Esophagus (tissue), 2 donors: ENCODE measurements around the gene DDX10. TPM values are rescaled to one million over a fixed set of nuclear protein-coding genes. Genes with fewer than 3 reads are reported as not detected.

Experiments used
- H3K27ac ChIP-seq, 2 donors: one replicate each; pipeline ENCODE4 v1.5.1; 2013; ENCODE audit warnings: low read depth in 2 of 2, mild to moderate bottlenecking in 2 of 2, inconsistent platforms in 1 of 2, low read length in 1 of 2, moderate library complexity in 1 of 2
- H3K27me3 ChIP-seq, 2 donors: one replicate each; pipeline ENCODE4 v1.6.1; 2013; ENCODE audit warnings: low read length in 2 of 2, control low read depth in 1 of 2, mild to moderate bottlenecking in 1 of 2; ENCODE audit not compliant: insufficient read depth in 2 of 2, control insufficient read depth in 1 of 2
- H3K36me3 ChIP-seq, 2 donors: one replicate each; pipeline ENCODE4 v1.6.1; 2013; ENCODE audit warnings: low read length in 1 of 2; ENCODE audit not compliant: control insufficient read depth in 2 of 2, insufficient read depth in 2 of 2
- H3K4me1 ChIP-seq, 2 donors: one replicate each; pipeline ENCODE4 v1.6.1; 2013; ENCODE audit warnings: low read length in 1 of 2; ENCODE audit not compliant: control insufficient read depth in 2 of 2, insufficient read depth in 2 of 2
- H3K4me3 ChIP-seq, 2 donors: one replicate each; pipeline ENCODE4 v1.5.1; 2013; ENCODE audit warnings: low read length in 2 of 2, mild to moderate bottlenecking in 2 of 2, low read depth in 1 of 2, moderate library complexity in 1 of 2
- H3K9me3 ChIP-seq, 2 donors: one replicate each; pipeline ENCODE4 v1.6.1; 2013; ENCODE audit warnings: mild to moderate bottlenecking in 2 of 2, low read depth in 1 of 2, low read length in 1 of 2, moderate library complexity in 1 of 2; ENCODE audit not compliant: control insufficient read depth in 2 of 2, insufficient read depth in 1 of 2
- WGBS, 2 donors: extraction: QIAGEN DNeasy Blood & Tissue Kit; methylation state at CpG; one replicate each; pipeline ENCODE4 v1.1.7; 2013; 5-methylcytosine and 5-hydroxymethylcytosine counted together
- polyA plus RNA-seq, 2 donors: library from polyadenylated mRNA; stranded (reverse); fragments of 200-250 nt; gene quantifications; one replicate each; pipeline ENCODE4 v1.2.3, GENCODE V29; 2013
- donor health status: healthy with polysubstance abuse.
- donor health status: Bipolar disorder and iron deficiency.

Gene DDX10
- polyA plus RNA-seq, 2 donors = 11.8 to 12.9 TPM

GRCh38 chr11:108796551-108796950 lies 131.7 kb downstream of the DDX10 start:
- WGBS, 2 donors = 85 to 88% methylated on average over 4 of the region's 4 CpGs

GRCh38 chr11:108797578-108798100 lies 132.8 kb downstream of the DDX10 start:
- WGBS, 2 donors = 87 to 89% methylated on average over 4 of the region's 4 CpGs
- no peak overlapping the region for H3K4me3 ChIP-seq
- H3K27me3 ChIP-seq = no peaks in the 10 kb centered on the region
- H3K36me3 ChIP-seq = no peaks in the 10 kb centered on the region
- no peaks in the 10 kb centered on the region for H3K4me1 ChIP-seq
- H3K9me3 ChIP-seq = no peaks in the 10 kb centered on the region
- no peak overlapping the region for H3K27ac ChIP-seq

More at GRCh38 chr11:108796551-108796950, 131.7 kb downstream of the DDX10 start:
- Histone ChIP-seq H3K9me3 (no peaks in the 10 kb centered on the region), H3K27ac (no peak overlapping the region), H3K4me1 (no peaks in the 10 kb centered on the region), H3K4me3 (no peak overlapping the region), H3K36me3 (no peaks in the 10 kb centered on the region), H3K27me3 (no peaks in the 10 kb centered on the region)

GRCh38 chr11:108802492-108802891 lies 137.6 kb downstream of the DDX10 start:
- H3K27me3 ChIP-seq = no peaks in the 10 kb centered on the region
- no peaks in the 10 kb centered on the region for H3K4me1 ChIP-seq
- no peaks in the 10 kb centered on the region for H3K9me3 ChIP-seq
- WGBS, 2 donors = 87 to 95% methylated on average over 1 of the region's 1 CpG
- no peak overlapping the region for H3K4me3 ChIP-seq
- no peak overlapping the region for H3K27ac ChIP-seq
- H3K36me3 ChIP-seq = no peaks in the 10 kb centered on the region

- H3K4me1 ChIP-seq = no peaks in the 10 kb centered on the region
- no peak overlapping the region for H3K27ac ChIP-seq
- 75 to 83% methylated on average over 1 of the region's 1 CpG for WGBS, 2 donors
- H3K9me3 ChIP-seq = no peaks in the 10 kb centered on the region
- no peak overlapping the region for H3K4me3 ChIP-seq
- H3K27me3 ChIP-seq = no peaks in the 10 kb centered on the region
- H3K36me3 ChIP-seq = no peaks in the 10 kb centered on the region
Measured at GRCh38 chr11:108803776-108804175, 138.9 kb downstream of the DDX10 start.

GRCh38 chr11:108804511-108804910 lies 139.6 kb downstream of the DDX10 start:
- no peaks in the 10 kb centered on the region for H3K4me1 ChIP-seq
- WGBS, 2 donors = 74 to 80% methylated on average over 2 of the region's 2 CpGs
- H3K36me3 ChIP-seq = no peaks in the 10 kb centered on the region
- no peak overlapping the region for H3K27ac ChIP-seq
- no peaks in the 10 kb centered on the region for H3K9me3 ChIP-seq
- no peaks in the 10 kb centered on the region for H3K27me3 ChIP-seq
- no peak overlapping the region for H3K4me3 ChIP-seq

- no peaks in the 10 kb centered on the region for H3K4me1 ChIP-seq
- no peaks in the 10 kb centered on the region for H3K9me3 ChIP-seq
- no peak overlapping the region for H3K4me3 ChIP-seq
- H3K27me3 ChIP-seq = no peaks in the 10 kb centered on the region
- no peaks in the 10 kb centered on the region for H3K36me3 ChIP-seq
- 44 to 60% methylated on average over 2 of the region's 2 CpGs for WGBS, 2 donors
- no peak overlapping the region for H3K27ac ChIP-seq
Measured at GRCh38 chr11:108805030-108805429, 140.2 kb downstream of the DDX10 start.

GRCh38 chr11:108807262-108807661 lies 142.4 kb downstream of the DDX10 start:
- Histone ChIP-seq H3K4me1 (no peaks in the 10 kb centered on the region), H3K27ac (no peak overlapping the region), H3K36me3 (no peaks in the 10 kb centered on the region), H3K9me3 (no peaks in the 10 kb centered on the region), H3K27me3 (no peaks in the 10 kb centered on the region), H3K4me3 (no peak overlapping the region)
- WGBS, 2 donors = 83 to 86% methylated on average over 2 of the region's 2 CpGs

GRCh38 chr11:108813086-108813485 lies 148.2 kb downstream of the DDX10 start:
- no peak overlapping the region for H3K4me3 ChIP-seq
- H3K4me1 ChIP-seq = no peaks in the 10 kb centered on the region
- H3K9me3 ChIP-seq = no peaks in the 10 kb centered on the region
- no peaks in the 10 kb centered on the region for H3K36me3 ChIP-seq
- no peaks in the 10 kb centered on the region for H3K27me3 ChIP-seq
- no peak overlapping the region for H3K27ac ChIP-seq
- WGBS, 2 donors = 86 to 89% methylated on average over 2 of the region's 2 CpGs

GRCh38 chr11:108817976-108818375 lies 153.1 kb downstream of the DDX10 start:
- H3K9me3 ChIP-seq = no peaks in the 10 kb centered on the region
- no peak overlapping the region for H3K27ac ChIP-seq
- H3K4me1 ChIP-seq = no peaks in the 10 kb centered on the region
- 77 to 93% methylated on average over 5 of the region's 5 CpGs for WGBS, 2 donors
- H3K36me3 ChIP-seq = no peaks in the 10 kb centered on the region
- no peaks in the 10 kb centered on the region for H3K27me3 ChIP-seq
- no peak overlapping the region for H3K4me3 ChIP-seq

- 71 to 93% methylated on average over 1 of the region's 1 CpG for WGBS, 2 donors
- Histone ChIP-seq H3K27me3 (no peaks in the 10 kb centered on the region), H3K9me3 (no peaks in the 10 kb centered on the region), H3K27ac (no peak overlapping the region), H3K36me3 (no peaks in the 10 kb centered on the region), H3K4me3 (no peak overlapping the region), H3K4me1 (no peaks in the 10 kb centered on the region)
Measured at GRCh38 chr11:108818971-108819370, 154.1 kb downstream of the DDX10 start.
